Measurements from ENCODE around the gene ZNF10. TPM values are rescaled to one million over a fixed set of nuclear protein-coding genes. Genes with fewer than 3 reads are reported as not detected.
A peak's percentile ranks its signal among the peaks of the same experiment; 100 is the strongest.

ZNF10 gene
- total RNA-seq, 2 experiments from 2014 or later = 7.1 to 8.0 TPM

GRCh38 chr12:133107121-133107520, 23.3 kb upstream of the ZNF10 start:
- Histone ChIP-seq H3K9me2 (ENCODE audit: insufficient read depth, low read length) (no peaks in the 10 kb centered on the region), H3K79me2 (ENCODE audit: insufficient read depth, low read depth, low read length) (no peaks in the 10 kb centered on the region), H3K27ac (ENCODE audit: low read depth, low read length, poor library complexity, severe bottlenecking) (no peak overlapping the region), H3K4me1 (ENCODE audit: insufficient read depth, low read length, poor library complexity, severe bottlenecking) (no peaks in the 10 kb centered on the region), H2AFZ (ENCODE audit: low read length) (no peak overlapping the region), H3K4me2 (ENCODE audit: low read length) (no peak overlapping the region), H4K20me1 (ENCODE audit: insufficient read depth, low read length) (no peaks in the 10 kb centered on the region), H3K9me3 (ENCODE audit: low read length) (peaks cover 80% of the 10 kb centered on the region), H3K36me3 (ENCODE audit: insufficient read depth, low read length) (peaks cover 67% of the 10 kb centered on the region), H3K4me3 (ENCODE audit: low read depth, low read length, poor library complexity, severe bottlenecking) (no peak overlapping the region)
- CTCF ChIA-PET (ENCODE audit: unreplicated experiment) = no interaction called here
- intact Hi-C loops (cut with micrococcal nuclease; ENCODE audit: unreplicated experiment) = no loop called here
- no TSS peak for BruUV-seq (replicated peaks)
- DNase-seq (ENCODE audit: low spot score) = no peak
- POLR2A ChIA-PET = no interaction called here
- no peak for TF ChIP-seq EZH2phosphoT487 (IDR thresholded peaks at IDR 0.05; ENCODE audit: borderline replicate concordance, low read depth, low read length)
- TF ChIP-seq CTCF (conservative IDR thresholded peaks at IDR 0.05; ENCODE audit: low read length) = no peak

GRCh38 chr12:133108150-133108549, 22.3 kb upstream of the ZNF10 start:
- Histone ChIP-seq H4K20me1 (ENCODE audit: insufficient read depth, low read length) (no peaks in the 10 kb centered on the region), H3K4me3 (ENCODE audit: low read depth, low read length, poor library complexity, severe bottlenecking) (no peak overlapping the region), H3K4me2 (ENCODE audit: low read length) (no peak overlapping the region), H3K9me2 (ENCODE audit: insufficient read depth, low read length) (no peaks in the 10 kb centered on the region), H3K4me1 (ENCODE audit: insufficient read depth, low read length, poor library complexity, severe bottlenecking) (no peaks in the 10 kb centered on the region), H3K9me3 (ENCODE audit: low read length) (peaks cover 77% of the 10 kb centered on the region), H2AFZ (ENCODE audit: low read length) (no peak overlapping the region), H3K36me3 (ENCODE audit: insufficient read depth, low read length) (peaks cover 57% of the 10 kb centered on the region), H3K27ac (ENCODE audit: low read depth, low read length, poor library complexity, severe bottlenecking) (no peak overlapping the region), H3K79me2 (ENCODE audit: insufficient read depth, low read depth, low read length) (no peaks in the 10 kb centered on the region)
- no peak for TF ChIP-seq EZH2phosphoT487 (IDR thresholded peaks at IDR 0.05; ENCODE audit: borderline replicate concordance, low read depth, low read length)
- no peak for TF ChIP-seq CTCF (conservative IDR thresholded peaks at IDR 0.05; ENCODE audit: low read length)
- BruUV-seq (replicated peaks) = no TSS peak
- intact Hi-C loops (cut with micrococcal nuclease; ENCODE audit: unreplicated experiment) = no loop called here
- ChIA-PET CTCF (ENCODE audit: unreplicated experiment) (no interaction called here), POLR2A (no interaction called here)
- DNase-seq (ENCODE audit: low spot score) = no peak

GRCh38 chr12:133120385-133121191, 9.8 kb upstream of the ZNF10 start:
- Histone ChIP-seq H3K36me3 (ENCODE audit: insufficient read depth, low read length) (peaks cover 71% of the 10 kb centered on the region), H3K4me2 (ENCODE audit: low read length) (no peak overlapping the region), H3K27ac (ENCODE audit: low read depth, low read length, poor library complexity, severe bottlenecking) (no peak overlapping the region), H3K9me2 (ENCODE audit: insufficient read depth, low read length) (no peaks in the 10 kb centered on the region), H2AFZ (ENCODE audit: low read length) (no peak overlapping the region), H3K79me2 (ENCODE audit: insufficient read depth, low read depth, low read length) (no peaks in the 10 kb centered on the region), H3K4me1 (ENCODE audit: insufficient read depth, low read length, poor library complexity, severe bottlenecking) (no peaks in the 10 kb centered on the region), H4K20me1 (ENCODE audit: insufficient read depth, low read length) (no peaks in the 10 kb centered on the region), H3K4me3 (ENCODE audit: low read depth, low read length, poor library complexity, severe bottlenecking) (no peak overlapping the region), H3K9me3 (ENCODE audit: low read length) (peaks cover 88% of the 10 kb centered on the region)
- TF ChIP-seq EZH2phosphoT487 (IDR thresholded peaks at IDR 0.05; ENCODE audit: borderline replicate concordance, low read depth, low read length) = no peak
- no peak for TF ChIP-seq CTCF (conservative IDR thresholded peaks at IDR 0.05; ENCODE audit: low read length)
- intact Hi-C loops (cut with micrococcal nuclease; ENCODE audit: unreplicated experiment) = no loop called here
- BruUV-seq (replicated peaks) = TSS peak; percentile 24
- CTCF ChIA-PET (ENCODE audit: unreplicated experiment) = no interaction called here
- POLR2A ChIA-PET = no interaction called here
- no peak for DNase-seq (ENCODE audit: low spot score)
